ENCODE data around the gene MCM3.

MCM3 gene

DNA sequence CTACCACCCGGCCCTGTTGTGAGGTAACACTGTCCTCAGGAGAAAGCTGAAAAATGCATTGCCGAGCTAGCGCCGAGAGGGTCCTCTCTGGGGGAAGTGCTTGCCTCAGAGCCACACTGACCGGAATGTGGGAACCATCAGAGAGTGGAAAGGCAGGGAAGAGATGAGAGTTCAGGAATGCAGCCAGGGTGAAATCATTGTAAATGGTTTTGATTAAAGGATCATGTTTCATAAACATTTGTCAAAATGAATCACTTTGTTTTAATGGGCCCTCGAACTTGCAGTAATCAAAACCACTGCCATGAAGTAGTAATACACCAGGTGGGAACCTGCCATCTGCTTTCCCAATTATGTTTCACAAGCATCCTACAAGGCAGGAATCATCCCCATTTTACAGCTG lies 23.3 kb downstream of the MCM3 start:
- ChIA-PET POLR2A (no interaction called here), CTCF (interaction anchor here (0.7 to 5.7 kb wide), 10 partner anchors 9 to 402 kb away, joined by 3 to 94 read pairs (median 18); partner anchors contain the start of gene MCM3)
- DNase-seq (ENCODE audit: low read depth, low spot score), result peak; percentile 34

DNA sequence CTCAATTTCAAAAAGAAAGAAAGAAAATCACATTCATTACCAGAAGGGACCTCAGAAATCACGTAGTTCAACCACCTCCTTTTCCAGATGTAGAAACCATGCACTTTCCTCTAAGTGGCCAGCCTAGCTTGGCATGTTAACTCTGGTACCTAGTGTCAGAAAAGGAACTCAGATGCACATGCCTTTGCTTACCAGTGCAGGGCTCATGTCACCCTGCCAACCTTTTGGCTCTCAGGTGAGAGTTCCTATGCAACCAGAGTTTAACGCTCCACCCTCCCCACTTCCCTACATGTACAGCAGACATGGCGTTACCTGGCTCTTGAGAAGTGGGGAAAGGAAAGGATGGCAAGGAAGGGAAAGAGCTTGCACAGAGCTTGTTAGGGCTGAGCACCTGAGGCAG lies 23.9 kb downstream of the MCM3 start:
- CTCF ChIA-PET, result interaction anchor here (0.7 to 5.7 kb wide), 8 partner anchors 10 to 402 kb away, joined by 3 to 94 read pairs (median 8); partner anchors contain the start of gene MCM3
- POLR2A ChIA-PET, result no interaction called here
- TF ChIP-seq, protein P1, sequence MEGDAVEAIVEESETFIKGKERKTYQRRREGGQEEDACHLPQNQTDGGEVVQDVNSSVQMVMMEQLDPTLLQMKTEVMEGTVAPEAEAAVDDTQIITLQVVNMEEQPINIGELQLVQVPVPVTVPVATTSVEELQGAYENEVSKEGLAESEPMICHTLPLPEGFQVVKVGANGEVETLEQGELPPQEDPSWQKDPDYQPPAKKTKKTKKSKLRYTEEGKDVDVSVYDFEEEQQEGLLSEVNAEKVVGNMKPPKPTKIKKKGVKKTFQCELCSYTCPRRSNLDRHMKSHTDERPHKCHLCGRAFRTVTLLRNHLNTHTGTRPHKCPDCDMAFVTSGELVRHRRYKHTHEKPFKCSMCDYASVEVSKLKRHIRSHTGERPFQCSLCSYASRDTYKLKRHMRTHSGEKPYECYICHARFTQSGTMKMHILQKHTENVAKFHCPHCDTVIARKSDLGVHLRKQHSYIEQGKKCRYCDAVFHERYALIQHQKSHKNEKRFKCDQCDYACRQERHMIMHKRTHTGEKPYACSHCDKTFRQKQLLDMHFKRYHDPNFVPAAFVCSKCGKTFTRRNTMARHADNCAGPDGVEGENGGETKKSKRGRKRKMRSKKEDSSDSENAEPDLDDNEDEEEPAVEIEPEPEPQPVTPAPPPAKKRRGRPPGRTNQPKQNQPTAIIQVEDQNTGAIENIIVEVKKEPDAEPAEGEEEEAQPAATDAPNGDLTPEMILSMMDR (IDR thresholded peaks at IDR 0.05; ENCODE audit: insufficient read depth, low read length, missing control alignments), result no peak
- no peak for DNase-seq (ENCODE audit: low read depth, low spot score)
- H3K4me3 ChIP-seq (ENCODE audit: low read depth, low read length), result no peak overlapping the region

More for the DNA sequence above, 23.3 kb downstream of the MCM3 start:
- no peak overlapping the region for H3K4me3 ChIP-seq (ENCODE audit: low read depth, low read length)
- TF ChIP-seq, protein P1 (IDR thresholded peaks at IDR 0.05; ENCODE audit: insufficient read depth, low read length, missing control alignments), result no peak

DNA sequence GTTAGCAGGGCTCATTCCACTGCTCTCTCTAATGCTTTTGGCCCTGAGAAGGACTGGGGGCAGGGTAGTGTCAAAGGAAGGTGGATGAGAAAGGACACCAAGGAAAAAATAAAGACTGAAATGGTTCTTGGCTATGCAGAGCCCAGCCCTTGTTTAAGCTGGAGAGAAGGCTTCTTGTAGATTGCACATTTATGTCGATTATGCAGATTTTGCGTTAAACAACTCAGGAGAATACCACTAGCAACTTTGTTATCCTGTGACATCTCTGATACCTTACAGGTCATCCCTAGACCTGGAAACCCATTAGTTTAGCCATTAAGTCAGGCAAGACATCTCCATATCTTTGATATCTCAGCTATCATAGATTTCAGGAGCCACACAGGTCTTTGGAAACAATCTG lies 29.1 kb downstream of the MCM3 start:
- ChIA-PET CTCF (interaction anchor here (1.0 kb wide), 1 partner anchor 8 kb away, joined by 3 read pairs; no protein-coding TSS in a partner anchor), POLR2A (no interaction called here)
- TF ChIP-seq, protein P1 (IDR thresholded peaks at IDR 0.05; ENCODE audit: insufficient read depth, low read length, missing control alignments), result no peak
- DNase-seq (ENCODE audit: low read depth, low spot score), result no peak
- H3K4me3 ChIP-seq (ENCODE audit: low read depth, low read length), result no peak overlapping the region

DNA sequence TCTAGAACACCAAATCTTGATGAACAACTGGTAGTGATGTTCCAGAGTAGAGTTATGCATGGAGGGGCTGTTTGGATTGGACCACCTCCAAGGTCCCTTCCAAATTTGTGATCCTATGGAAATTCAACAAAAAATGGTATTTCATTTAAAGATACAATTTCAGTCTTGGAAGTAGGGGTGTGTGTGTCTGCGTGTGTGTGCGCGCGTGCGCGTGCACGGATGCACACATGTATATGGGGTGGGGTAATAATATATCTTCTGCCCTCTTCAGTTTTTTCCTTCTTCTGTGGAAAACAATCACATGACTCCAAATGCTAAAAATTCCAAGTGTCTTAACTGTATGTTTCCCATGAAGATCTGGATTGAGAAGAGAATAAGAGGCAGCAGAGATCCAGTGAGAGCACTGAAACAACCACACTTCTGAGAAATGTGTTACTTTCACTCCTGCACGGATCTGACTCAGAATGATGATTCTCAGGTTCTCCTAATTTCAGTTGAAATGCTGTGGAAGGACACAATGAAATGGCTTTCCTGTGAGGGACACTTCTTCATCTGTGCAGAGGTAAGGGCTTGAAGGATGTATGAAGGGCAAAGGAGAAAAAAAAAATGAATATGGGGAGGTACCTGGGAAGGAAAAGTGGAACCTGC lies 29.7 kb downstream of the MCM3 start:
- DNase-seq (ENCODE audit: low read depth, low spot score), result no peak
- ChIA-PET POLR2A (no interaction called here), CTCF (interaction anchor here (1.0 to 5.3 kb wide), 2 partner anchors 9 kb away, joined by 3 to 32 read pairs; no protein-coding TSS in a partner anchor)
- TF ChIP-seq, protein P1 (IDR thresholded peaks at IDR 0.05; ENCODE audit: insufficient read depth, low read length, missing control alignments), result no peak
- no peak overlapping the region for H3K4me3 ChIP-seq (ENCODE audit: low read depth, low read length)

DNA sequence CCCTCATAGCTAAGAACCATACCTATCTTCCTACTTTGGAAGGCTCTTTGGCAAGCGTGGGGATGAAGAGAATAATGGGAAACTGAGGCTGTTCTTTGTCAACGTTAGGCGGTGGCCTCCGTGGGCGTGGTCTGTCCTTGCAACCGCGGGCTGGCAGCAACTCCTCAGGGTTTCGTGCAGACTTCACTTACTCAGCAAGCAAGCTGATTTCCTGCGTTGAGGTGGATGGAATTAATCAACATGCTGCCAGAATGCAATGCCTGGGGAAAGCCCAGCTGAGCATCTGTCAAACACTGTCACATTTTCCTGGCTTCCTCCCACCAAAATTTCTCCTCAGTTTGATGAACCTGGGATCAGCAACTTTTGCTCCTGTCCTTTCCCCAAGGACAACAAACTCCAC lies 31.0 kb downstream of the MCM3 start:
- H3K4me3 ChIP-seq (ENCODE audit: low read depth, low read length), result no peak overlapping the region
- POLR2A ChIA-PET, result no interaction called here
- DNase-seq (ENCODE audit: low read depth, low spot score), result no peak
- CTCF ChIA-PET, result interaction anchor here (5.3 kb wide), 1 partner anchor 11 kb away, joined by 32 read pairs; no protein-coding TSS in a partner anchor
- TF ChIP-seq, protein P1 (IDR thresholded peaks at IDR 0.05; ENCODE audit: insufficient read depth, low read length, missing control alignments), result no peak

DNA sequence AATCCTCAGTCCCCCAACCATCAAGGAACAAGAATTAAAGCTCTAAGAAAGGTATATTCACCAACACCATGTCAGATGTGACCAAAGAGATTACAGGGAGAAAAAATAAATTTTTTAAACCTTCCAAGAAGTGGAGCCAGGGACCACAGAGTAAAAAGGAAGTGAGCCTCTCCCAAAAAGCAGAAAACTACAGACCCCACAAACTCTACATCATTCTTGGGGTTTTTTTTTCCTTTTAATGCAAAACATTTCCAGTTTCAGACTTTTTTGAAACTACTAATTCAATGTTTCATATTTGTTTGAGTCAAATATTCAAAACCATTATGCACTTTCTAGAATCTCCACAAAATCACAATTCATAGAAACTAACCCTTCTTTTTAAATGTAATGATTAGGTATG lies 33.4 kb downstream of the MCM3 start:
- TF ChIP-seq, protein P1 (IDR thresholded peaks at IDR 0.05; ENCODE audit: insufficient read depth, low read length, missing control alignments), result no peak
- no peak overlapping the region for H3K4me3 ChIP-seq (ENCODE audit: low read depth, low read length)
- DNase-seq (ENCODE audit: low read depth, low spot score), result no peak
- CTCF ChIA-PET, result interaction anchor here (5.3 kb wide), 1 partner anchor 13 kb away, joined by 32 read pairs; no protein-coding TSS in a partner anchor
- POLR2A ChIA-PET, result no interaction called here
